CD4-positive, alpha-beta T cell treated with Interleukin-17A for 4 hours (primary cell): ENCODE measurements around the gene MAN2A1.

Experiments used
- DNase-seq: peaks from one replicate; pipeline ENCODE4 v3.0.0-alpha.2; 2020; ENCODE audit warnings: mixed read lengths

The MAN2A1 gene

GRCh38 chr5:109689740-109690241 is at the start of gene MAN2A1:
Gene MAN2A1 (plus strand): TSS chr5:109689927. CDS start chr5:109690418, 491 bp downstream.
- peak; percentile 86 for DNase-seq

- DNase-seq = no peak
Measured at GRCh38 chr5:109640976-109641375, 48.8 kb upstream of the MAN2A1 start.

- no peak for DNase-seq
Measured at GRCh38 chr5:109643791-109644350, 45.9 kb upstream of the MAN2A1 start.

GRCh38 chr5:109644829-109645228 is 44.9 kb upstream of the MAN2A1 start:
- no peak for DNase-seq

GRCh38 chr5:109645707-109646192 is 44.0 kb upstream of the MAN2A1 start:
- no peak for DNase-seq

GRCh38 chr5:109649318-109649717 is 40.4 kb upstream of the MAN2A1 start:
- DNase-seq = no peak

GRCh38 chr5:109650493-109650892 is 39.2 kb upstream of the MAN2A1 start:
- DNase-seq = no peak

GRCh38 chr5:109652096-109652495 is 37.6 kb upstream of the MAN2A1 start:
- DNase-seq = no peak

GRCh38 chr5:109653042-109653441 is 36.7 kb upstream of the MAN2A1 start:
- DNase-seq = no peak

GRCh38 chr5:109653561-109654239 is 36.0 kb upstream of the MAN2A1 start:
- DNase-seq = no peak

- DNase-seq = no peak
Measured at GRCh38 chr5:109654455-109654854, 35.3 kb upstream of the MAN2A1 start.

GRCh38 chr5:109655841-109656240 is 33.9 kb upstream of the MAN2A1 start:
- no peak for DNase-seq

GRCh38 chr5:109656829-109657228 is 32.9 kb upstream of the MAN2A1 start:
- DNase-seq = peak; percentile 50

- DNase-seq = no peak
Measured at GRCh38 chr5:109659901-109660300, 29.8 kb upstream of the MAN2A1 start.

- no peak for DNase-seq
Measured at GRCh38 chr5:109660301-109660700, 29.4 kb upstream of the MAN2A1 start.

- DNase-seq = no peak
Measured at GRCh38 chr5:109668237-109668636, 21.5 kb upstream of the MAN2A1 start.

GRCh38 chr5:109668668-109669422 is 20.9 kb upstream of the MAN2A1 start:
- no peak for DNase-seq

- DNase-seq = no peak
Measured at GRCh38 chr5:109669991-109670706, 19.6 kb upstream of the MAN2A1 start.

GRCh38 chr5:109671136-109671535 is 18.6 kb upstream of the MAN2A1 start:
- no peak for DNase-seq

GRCh38 chr5:109674596-109674995 is 15.1 kb upstream of the MAN2A1 start:
- no peak for DNase-seq

GRCh38 chr5:109676920-109677319 is 12.8 kb upstream of the MAN2A1 start:
- DNase-seq = no peak

- no peak for DNase-seq
Measured at GRCh38 chr5:109678447-109678846, 11.3 kb upstream of the MAN2A1 start.

- DNase-seq = no peak
Measured at GRCh38 chr5:109681763-109682162, 8.0 kb upstream of the MAN2A1 start.
